ENCODE results near the gene FAM163B.

DNA sequence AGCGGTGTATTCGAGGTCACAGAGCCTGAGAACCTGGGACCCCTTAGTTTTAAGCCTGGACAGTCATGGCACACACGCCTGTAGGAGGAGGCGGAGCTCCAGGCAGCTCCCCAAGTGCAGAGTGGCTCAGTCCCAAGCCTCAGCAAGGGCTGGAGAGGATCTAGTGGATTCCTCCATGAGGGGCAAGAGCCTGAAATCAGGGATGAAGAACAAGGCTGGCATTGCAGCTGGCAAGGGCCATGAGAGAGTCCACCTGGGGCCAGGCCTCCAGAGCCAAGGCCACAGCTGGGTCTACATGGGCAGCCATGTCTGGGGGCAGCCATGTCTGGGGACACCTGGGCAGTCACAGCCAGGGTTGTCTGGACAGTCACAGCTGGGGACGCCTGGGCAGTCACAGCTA lies 52.8 kb downstream of the FAM163B start:
- TF ChIP-seq POLR2AphosphoS5 (IDR thresholded peaks at IDR 0.05; ENCODE audit: borderline replicate concordance, low read depth, low read length) (no peak), EZH2 (IDR thresholded peaks at IDR 0.05) (no peak)

All from SK-N-MC (cell line).